ENCODE measurements around the gene RCOR3.
"Not testable (repeated sequence)": the region's sequence is repeated elsewhere in the genome, so short reads cannot be mapped to it uniquely, and the experiment has no call there.

Gene RCOR3

DNA sequence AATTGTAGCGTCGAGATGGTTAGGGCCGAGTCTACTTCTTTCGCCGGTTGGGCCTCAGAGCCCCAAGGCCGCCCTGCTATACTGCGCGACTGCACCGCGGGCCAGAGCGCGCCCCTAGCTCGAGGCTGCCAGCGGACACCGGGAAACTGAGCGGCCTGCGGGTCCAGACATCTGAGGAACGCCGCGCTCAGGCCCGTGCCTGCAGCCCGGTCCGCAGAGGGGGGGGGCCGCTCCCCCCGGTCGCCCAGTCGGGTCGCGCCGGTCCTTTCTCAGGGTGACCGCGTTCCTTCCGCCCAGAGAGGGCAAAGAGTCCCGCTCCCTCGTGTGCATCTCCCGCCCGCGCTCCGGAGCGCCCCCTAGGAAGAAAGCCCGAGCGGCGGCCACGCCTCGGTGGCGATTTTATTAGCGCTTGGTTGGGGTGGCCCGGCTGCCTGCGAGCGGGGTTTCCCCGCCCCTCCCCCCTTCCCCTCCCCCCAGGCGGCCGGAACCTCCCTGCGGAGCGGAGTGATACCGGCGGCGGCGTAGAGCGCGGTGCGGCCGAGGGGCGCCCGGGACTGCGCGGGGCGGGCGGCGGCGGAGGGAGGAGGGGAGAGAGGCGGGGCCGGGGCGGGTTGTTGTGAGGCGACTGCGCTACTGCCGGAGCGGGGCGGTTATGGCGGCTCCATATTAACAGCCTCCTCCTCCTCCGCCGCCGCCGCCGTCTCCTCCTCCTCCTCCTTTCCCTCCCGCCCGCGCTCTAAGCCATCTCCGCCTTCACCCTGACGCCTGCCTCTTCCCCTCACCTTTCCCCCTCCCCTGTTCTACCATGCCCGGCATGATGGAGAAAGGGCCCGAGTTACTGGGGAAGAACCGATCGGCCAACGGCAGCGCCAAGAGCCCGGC, at the start of gene RCOR3:
TSS of gene RCOR3 (plus strand) at position 611 of the 882 bp plus-strand sequence. CDS start at position 806, 195 bp downstream.
- DNase-seq (ENCODE audit: low spot score), result peak; percentile 89

DNA sequence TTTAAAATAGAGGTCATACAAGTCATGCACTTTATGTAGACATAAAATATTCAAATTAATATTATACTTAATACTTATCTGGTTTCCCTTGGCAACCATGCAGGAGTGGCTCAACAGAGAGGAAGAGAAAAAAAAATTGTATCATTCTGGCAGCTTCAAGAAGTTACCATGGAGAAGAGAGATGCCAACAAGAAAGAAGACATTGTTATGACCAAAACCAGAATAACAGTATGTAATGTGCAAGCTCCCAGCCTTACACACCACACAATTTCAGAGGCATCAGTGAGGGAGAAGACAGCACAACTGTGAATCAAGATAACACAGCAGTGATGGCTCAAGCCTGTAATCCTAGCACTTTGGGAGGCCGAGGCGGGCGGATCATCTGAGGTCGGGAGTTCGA, 49.1 kb upstream of the RCOR3 start:
- DNase-seq (ENCODE audit: low spot score), result no peak

DNA sequence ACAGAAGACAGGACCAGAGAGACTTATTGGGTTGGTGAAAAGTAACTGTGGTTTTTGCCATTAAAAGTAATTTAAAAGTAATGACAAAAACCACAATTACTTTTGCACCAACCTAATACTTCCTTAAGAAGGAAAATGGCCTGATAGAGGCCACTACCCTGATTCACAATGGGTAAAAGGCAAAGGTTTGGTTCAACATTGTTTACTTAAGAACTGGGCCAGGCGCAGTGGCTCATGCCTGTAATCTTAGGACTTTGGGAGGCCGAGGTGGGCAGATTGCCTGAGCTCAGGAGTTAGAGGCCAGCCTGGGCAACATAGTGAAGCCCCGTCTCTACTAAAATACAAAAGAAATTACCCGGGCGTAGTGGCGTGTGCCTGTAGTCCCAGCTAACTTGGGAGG, 48.2 kb upstream of the RCOR3 start:
- DNase-seq (ENCODE audit: low spot score), result no peak

DNA sequence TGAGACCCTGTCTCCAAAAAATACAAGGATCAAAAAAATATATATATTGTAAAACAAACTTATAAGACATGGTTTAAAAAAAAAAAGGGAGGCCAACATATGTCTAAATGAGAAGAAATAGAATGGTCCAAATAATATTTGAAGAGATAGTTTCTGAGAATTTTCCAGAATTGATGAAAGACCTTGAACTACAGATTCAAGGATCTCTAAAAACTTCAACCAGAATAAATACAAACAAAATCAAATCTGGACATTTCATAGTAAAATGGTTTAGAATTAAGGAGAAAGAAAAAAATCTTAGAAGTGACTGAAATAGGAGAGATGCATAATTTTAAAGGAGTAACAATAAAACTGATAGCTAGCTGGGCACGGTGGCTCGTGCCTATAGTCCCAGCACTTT, 45.5 kb upstream of the RCOR3 start:
- DNase-seq (ENCODE audit: low spot score), result no peak

DNA sequence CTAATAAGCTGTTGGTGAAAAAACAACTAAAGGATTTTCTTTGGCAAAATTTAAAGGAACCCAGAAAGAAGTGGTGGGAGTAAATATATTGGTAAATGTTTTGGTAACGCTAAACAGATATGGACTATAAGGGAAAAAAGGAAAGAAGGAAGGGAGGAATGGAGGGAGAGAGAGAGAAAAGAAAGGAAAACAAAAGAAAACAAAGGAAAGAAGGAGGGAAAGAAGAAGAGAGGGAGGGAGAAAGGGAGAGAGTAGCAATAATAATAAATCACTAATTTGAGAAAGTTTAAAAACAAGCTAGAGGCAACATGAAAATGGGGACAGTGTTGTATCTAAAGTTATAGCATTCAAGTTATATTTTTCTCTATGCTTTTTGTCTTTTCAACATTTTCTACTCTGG, 43.6 kb upstream of the RCOR3 start:
- no peak for DNase-seq (ENCODE audit: low spot score)

DNA sequence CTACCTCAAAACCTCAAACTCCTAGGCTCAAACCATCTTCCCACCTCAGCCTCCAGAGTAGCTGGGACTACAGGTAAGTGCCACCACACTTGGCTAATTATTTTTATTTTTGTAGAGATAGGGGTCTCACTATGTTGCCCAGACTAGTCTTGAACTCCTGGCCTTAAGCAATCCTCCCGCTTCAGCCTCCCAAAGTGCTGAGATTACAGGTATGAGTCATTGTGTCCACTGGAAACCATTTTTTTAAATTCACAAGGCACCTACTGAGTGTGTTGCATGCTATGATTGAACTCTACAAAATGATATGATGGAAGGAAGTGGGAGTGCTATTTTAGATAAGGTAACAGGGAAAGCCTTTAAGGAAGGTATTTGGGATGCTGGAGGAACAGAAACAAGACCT, 41.8 kb upstream of the RCOR3 start:
- DNase-seq (ENCODE audit: low spot score), result no peak

DNA sequence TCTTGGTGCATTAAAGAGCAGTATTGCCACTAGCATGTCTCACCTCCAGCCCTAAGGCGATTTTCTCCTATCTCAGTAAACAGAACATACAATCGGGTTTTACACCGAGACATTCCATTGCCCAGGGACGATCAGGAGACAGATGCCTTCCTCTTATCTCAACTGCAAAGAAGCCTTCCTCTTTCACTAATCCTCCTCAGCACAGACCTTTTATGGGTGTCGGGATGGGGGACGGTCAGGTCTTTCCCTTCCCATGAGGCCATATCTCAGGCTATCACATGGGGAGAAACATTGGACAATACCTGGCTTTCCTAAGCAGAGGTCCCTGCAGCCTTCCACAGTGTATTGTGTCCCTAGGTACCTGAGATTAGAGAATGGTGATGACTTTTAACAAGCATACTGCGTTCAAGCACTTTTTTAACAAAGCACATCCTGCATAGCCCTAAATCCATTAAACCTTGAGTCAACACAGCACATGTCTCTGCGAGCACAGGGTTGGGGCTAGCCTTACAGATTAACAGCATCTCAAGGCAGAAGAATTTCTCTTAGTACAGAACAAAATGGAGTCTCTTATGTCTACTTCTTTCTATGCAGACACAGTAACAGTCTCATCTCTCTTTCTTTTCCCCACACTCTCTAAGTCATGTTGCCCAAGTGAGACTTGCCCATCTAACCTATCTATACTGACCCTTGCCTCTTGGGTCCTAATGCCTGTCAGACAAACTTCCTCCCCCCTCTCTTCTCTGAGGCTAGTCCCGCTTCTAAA, 36.5 kb upstream of the RCOR3 start:
- not testable (repeated sequence) for DNase-seq (ENCODE audit: low spot score)

DNA sequence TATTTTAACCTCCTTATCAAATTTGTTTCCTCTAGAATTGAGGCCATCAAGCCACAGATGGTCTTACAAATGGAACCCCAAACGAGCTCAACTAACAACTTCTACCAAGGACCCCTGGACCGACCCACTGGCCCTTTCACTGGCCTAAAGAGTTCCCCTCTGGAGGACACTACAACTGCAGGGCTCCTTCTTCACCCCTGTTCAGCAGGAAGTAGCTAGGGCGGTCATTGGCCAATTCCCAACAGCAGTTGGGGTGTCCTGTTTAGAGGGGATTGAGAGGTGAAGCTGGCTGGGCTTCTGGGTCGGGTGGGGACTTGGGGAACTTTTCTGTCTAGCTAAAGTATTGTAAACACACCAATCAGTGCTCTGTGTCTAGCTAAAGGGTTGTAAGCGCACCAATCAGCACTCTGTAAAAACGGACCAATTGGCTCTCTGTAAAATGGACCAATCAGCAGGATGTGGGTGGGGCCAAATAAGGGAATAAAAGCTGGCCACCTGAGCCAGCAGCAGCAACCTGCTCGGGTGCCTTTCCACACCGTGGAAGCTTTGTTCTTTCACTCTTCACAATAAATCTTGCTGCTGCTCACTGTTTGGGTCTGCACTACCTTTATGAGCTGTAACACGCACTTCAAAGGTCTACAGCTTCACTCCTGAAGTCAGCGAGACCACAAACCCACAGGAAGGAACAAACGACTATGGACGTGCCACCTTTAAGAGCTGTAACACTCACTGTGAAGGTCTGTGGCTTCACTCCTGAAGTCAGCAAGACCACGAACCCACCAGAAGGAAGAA, 30.4 kb upstream of the RCOR3 start:
- DNase-seq (ENCODE audit: low spot score), result not testable (repeated sequence)

DNA sequence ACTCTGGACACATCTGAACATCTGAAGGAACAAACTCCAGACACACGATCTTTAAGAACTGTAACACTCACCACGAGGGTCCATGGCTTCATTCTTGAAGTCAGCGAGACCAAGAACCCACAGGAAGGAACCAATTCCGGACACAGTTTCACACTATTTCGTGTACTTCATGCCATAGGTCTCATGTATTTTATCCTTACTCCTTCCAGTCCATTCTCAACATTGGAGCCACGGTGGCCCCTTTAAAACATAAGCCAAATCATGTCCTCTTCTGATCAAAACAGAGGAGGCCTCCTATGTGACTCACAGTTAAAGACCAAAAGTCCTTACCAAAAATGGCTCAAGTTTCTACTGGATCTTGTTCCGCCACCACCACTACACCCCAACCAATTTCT, 29.8 kb upstream of the RCOR3 start:
- DNase-seq (ENCODE audit: low spot score), result no peak

DNA sequence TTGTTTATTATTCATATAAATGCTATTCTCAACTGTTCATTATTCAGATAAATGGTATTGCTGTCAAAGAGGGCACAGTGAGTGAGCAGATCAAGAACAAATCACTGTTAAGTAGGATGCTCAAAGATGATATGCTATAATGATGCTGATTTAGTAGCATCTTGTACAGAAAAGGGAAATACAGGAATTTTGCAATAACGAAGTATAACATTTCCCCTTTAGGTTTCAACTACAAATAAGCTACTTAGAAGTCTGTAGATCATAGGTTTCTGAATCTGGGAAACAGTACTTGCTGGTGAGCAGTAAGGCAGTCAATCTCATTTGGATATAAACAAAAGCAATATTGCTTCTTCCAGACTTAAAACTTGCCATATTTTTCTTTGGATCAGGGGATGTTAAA, 27.3 kb upstream of the RCOR3 start:
- DNase-seq (ENCODE audit: low spot score), result no peak

DNA sequence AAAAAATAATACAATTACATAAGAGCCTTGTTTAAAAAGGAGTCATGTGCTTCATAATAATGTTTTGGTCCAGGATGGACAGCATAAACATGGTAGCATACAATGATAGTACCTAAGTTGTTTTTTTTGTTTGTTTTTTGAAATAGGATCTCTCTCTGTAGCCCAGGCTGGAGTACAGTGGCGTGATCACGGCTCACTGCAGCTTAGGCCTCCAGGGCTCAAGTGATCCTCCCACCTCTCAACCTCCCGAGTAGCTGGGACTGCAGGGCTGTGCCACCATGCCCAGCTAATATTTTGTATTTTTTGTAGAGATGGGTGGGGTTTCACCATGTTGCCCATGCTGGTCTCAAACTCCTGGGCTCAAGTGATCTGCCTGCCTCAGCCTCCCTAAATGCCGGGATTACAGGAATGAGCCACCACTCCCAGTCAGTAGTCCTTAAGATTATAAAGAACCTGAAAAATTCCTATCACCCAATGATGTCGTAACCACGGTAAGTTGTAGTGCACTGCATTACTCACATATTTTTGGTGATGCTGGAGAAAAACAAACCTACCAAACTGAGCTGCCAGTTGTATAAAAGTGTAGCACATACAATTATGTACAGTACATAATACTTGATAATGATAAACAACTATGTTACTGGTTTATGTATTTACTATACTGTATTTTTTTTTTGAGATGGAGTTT, 22.4 kb upstream of the RCOR3 start:
- no peak for DNase-seq (ENCODE audit: low spot score)

DNA sequence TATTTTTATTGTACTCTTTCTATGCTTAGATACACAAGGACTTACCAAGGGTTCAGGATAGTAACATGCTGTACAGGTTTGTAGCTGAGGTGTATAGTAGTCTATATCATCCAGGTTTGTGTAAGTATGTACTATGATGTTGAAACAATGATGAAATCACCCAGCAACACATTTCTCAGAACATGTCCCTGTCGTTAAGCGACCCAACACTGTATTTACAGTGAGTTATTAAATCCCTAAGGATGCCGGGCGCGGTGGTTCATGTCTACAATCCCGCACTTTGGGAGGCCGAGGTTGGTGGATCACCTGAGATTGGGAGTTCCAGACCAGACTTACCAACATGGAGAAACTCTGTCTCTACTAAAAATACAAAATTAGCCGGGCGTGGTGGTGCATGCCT, 21.6 kb upstream of the RCOR3 start:
- no peak for DNase-seq (ENCODE audit: low spot score)

DNA sequence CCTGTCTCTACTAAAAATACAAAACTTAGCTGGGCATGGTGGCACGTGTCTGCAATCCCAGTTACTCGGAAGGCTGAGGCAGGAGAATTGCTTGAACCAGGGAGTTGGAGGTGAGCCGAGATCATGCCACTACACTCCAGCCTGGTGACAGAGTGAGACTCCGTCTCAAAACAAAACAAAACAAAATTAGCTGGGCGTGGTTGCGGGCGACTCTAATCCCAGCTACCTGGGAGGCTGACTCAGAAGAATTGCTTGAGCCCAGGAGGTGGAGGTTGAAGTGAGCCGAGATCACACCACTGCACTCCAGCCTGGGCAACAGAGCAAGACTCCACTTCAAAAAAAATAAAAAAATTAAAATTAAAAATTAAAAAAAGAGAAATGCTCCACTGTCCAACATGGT, 18.6 kb upstream of the RCOR3 start:
- not testable (repeated sequence) for DNase-seq (ENCODE audit: low spot score)

DNA sequence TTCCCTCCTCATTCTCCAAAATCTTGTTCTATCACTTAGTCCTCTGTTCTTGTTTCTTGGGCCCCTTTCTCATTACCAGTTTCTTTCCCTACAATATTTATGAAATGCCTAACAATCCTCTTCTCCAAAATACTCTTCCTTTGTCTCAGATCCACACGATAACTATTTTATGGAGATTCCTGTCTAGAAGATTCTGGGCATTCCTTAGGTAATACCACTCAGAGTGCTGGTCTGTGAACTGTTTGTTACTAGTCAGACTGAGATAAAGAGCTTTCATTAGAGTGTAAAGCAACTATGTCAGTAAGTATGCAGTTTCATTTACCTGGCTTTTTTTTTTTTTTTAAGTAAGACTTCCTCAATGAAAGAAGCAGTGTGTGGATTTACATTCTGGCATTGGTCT, 18.1 kb upstream of the RCOR3 start:
- DNase-seq (ENCODE audit: low spot score), result no peak

DNA sequence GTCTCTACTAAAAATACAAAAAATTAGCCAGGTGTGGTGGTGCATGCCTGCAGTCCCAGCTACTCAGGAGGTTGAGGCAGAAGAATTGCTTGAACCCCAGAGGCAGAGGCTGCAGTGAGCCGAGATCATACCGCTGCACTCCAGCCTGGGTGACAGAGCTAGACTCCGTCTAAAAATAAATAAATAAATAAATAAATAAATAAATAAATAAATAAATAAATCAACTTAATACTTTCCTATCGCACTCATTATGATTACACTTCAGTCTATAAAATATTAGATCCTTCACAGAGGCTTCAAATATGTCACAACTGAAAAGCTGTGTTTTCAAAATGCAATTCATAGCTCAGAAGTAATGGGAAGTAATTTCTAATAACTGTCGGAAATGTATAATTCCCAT, 15.5 kb upstream of the RCOR3 start:
- DNase-seq (ENCODE audit: low spot score), result not testable (repeated sequence)

DNA sequence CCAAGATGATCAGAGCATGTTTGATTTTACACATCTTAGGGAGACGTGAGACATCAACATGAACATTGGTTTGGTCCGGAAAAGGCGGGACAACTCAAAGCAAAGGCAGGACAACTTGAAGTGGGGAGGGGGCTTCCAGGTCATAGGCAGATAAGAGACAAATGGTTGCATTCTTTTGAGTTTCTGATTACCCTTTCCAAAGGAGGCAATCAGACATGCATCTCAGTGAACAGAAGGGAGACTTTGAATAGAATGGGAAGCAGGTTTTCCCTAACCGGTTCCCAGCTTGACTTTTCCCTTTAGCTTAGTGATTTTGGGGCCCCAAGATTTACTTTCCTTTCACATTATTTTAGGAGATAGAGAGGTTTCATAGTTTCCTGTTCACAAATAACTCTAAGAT, 12.6 kb upstream of the RCOR3 start:
- not testable (repeated sequence) for DNase-seq (ENCODE audit: low spot score)

DNA sequence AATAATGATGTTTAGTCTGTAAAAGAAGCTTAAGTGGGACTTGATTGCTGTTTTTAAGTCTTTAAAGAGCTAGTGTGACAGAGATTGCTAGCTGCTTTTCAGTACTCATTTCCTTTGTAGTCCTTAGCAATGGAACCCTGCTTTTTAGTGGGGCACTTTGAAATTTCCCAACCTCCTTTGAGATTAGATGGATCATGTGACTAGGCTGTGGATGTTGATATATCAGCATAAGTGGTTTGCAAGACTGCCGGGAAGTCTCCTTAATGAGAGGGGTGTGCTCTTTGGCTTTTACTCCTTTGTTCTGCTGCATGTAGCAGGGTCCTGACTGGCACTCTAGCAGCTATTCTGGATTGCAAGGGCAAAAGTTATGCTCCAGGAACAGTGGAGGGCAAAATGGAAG, 11.2 kb upstream of the RCOR3 start:
- no peak for DNase-seq (ENCODE audit: low spot score)

DNA sequence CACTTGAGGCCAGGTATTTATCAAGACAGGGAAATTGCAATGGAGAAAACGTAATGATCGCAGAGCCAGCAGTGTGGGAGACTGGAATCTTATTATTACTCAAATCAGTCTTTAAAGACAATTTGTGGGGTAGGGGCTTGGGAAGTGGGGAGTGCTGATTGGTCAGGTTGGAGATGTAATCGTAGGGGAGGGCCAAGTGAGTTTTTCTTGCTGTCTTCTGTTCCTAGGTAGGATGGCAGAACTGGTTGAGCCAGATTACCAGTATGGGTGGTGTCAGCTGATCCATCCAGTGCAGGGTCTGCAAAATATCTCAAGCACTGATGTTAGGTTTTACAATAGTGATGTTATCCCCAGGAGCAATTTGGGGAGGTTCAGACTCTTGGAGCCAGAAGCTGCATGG, 9.6 kb upstream of the RCOR3 start:
- not testable (repeated sequence) for DNase-seq (ENCODE audit: low spot score)

DNA sequence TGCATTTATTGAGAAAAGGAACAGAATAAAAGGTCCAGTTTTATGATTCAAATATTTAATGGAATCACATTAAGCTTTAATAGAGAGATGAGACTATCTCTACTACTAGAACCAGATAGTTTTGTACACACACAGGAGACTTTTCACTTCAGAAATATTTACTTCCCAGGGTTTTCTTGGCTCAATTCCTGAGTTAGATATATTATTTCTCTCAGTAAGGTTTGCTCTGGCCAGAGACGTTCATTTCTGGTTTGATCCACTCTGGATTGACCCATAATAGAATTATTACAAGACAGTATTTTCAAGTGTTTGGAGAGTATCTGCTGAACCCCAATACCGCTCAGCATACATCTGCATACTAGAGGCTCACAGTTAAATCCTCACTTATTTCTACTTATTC, 1.3 kb upstream of the RCOR3 start:
- no peak for DNase-seq (ENCODE audit: low spot score)

DNA sequence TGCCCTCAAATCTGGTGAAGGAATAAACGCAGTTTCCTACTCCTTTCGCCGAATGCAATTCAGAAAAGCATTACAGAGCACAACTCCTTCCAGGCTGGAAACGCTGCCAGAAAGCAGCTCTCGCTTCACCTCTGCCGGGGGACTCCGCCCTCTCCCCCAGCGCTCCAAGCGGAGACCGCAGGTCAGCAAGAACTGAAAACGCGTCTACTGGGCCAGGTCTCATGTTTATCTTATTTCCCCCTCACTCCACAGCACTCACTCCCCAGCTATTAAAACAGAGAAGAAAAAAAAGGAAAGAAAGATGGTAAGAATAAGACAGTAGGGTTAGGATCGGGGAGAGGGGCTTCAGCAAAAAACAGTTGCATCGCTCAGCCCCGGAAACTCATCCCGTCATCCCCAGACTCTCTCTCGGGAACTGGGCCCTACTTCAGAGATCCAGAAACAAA, 833 bp upstream of the RCOR3 start:
- DNase-seq (ENCODE audit: low spot score), result peak; percentile 87

DNA sequence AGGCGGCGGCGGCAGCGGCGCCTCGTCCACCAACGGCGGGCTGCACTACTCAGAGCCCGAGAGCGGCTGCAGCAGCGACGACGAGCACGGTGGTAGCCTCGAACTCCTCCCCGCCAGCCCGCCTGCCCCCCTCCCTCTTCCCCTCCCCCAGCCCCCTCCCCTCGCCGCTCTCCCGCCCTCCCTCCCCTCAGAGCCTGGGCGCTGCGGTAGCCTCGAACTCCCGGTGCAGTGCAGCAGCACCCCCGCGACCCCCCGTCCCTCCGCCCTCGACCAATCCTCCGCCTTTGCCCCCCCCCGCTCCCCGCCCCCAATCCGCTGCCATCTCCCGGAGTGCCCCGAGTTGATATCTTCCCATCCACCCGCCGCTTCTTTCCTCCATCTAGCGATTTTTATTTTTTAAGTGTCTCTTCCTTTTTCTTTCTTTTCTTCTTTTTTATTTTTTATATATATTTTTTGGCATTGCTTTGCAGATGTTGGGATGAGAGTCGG, 516 bp downstream of the RCOR3 start:
- peak; percentile 73 for DNase-seq (ENCODE audit: low spot score)
